Measurements from ENCODE around the gene BEND7. TPM values are rescaled to one million over a fixed set of nuclear protein-coding genes. Genes with fewer than 3 reads are reported as not detected.
"Not testable (repeated sequence)": the region's sequence is repeated elsewhere in the genome, so short reads cannot be mapped to it uniquely, and the experiment has no call there.

BEND7 gene
- total and polyA plus RNA-seq, 2 of the 8 experiments (the other 6 are each of a cell fraction or from before 2014, with no cell fraction given) = 1.9 to 8.2 TPM

DNA sequence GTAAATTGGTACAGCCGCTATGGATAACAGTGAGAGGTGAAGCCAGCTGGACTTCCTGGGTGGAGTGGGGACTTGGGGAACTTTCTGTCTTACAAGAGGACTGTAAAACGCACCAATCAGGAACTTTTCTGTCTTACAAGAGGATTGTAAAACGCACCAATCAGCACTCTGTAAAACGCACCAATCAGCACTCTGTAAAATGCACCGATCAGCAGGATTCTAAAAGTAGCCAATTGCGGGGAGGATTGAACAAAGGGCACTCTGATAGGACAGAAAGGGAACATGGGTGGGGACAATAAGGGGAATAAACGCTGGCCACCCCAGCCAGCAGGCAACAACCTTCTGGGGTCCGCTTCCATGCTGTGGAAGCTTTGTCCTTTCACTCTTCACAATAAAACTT, 100.9 kb downstream of the BEND7 start:
- H3K4me2 ChIP-seq (ENCODE audit: insufficient read depth in 1 of 2, low read depth in 2 of 2, low read length in 2 of 2); H3K23me2 ChIP-seq (ENCODE audit: low read depth, low read length); H3K23ac ChIP-seq (ENCODE audit: insufficient read length); H3K18ac ChIP-seq (ENCODE audit: extremely low read depth, low read length); H3K14ac ChIP-seq (ENCODE audit: insufficient read length); H3K9me3 ChIP-seq (ENCODE audit: insufficient read depth in 2 of 2, low read depth in 1 of 2, low read length in 1 of 2); H3K9ac ChIP-seq (replicated peaks in 1 of 4; ENCODE audit: extremely low read depth in 1 of 4, low read depth in 3 of 4, low read length in 3 of 4); H4K5ac ChIP-seq (ENCODE audit: insufficient read length, low read depth, low read length); H2BK5ac ChIP-seq (ENCODE audit: low read depth, low read length); DNase-seq (ENCODE audit: low read depth in 1 of 2, low spot score in 2 of 2); H3K56ac ChIP-seq (replicated peaks; ENCODE audit: insufficient read length, low read depth, low read length); H3K27me3 ChIP-seq (replicated peaks in 1 of 4; ENCODE audit: control insufficient read depth in 3 of 4, extremely low read depth in 1 of 4, insufficient read depth in 3 of 4, low read length in 3 of 4); H3K4me1 ChIP-seq (replicated peaks in 1 of 4; ENCODE audit: control insufficient read depth in 3 of 4, insufficient read depth in 4 of 4, low read length in 3 of 4); H4K91ac ChIP-seq (replicated peaks; ENCODE audit: insufficient read length, low read length); H2BK20ac ChIP-seq (ENCODE audit: low read length); FAIRE-seq; H4K8ac ChIP-seq (ENCODE audit: extremely low read depth, insufficient read depth, low read length); H3K79me2 ChIP-seq (ENCODE audit: control insufficient read depth in 1 of 2, insufficient read depth in 2 of 2, low read length in 2 of 2); H3K79me1 ChIP-seq (ENCODE audit: low read depth, low read length); H3K4ac ChIP-seq (replicated peaks; ENCODE audit: insufficient read length, low read depth, low read length); H3K27ac ChIP-seq (ENCODE audit: low read depth, low read length); H3K4me3 ChIP-seq (ENCODE audit: extremely low read depth in 1 of 4, insufficient read depth in 2 of 4, low read depth in 3 of 4, low read length in 4 of 4); H2AK5ac ChIP-seq (ENCODE audit: low read depth, low read length); H2BK15ac ChIP-seq (ENCODE audit: low read length); H2AFZ ChIP-seq (ENCODE audit: low read length); H2BK12ac ChIP-seq (ENCODE audit: low read depth, low read length); POLR2A ChIA-PET (ENCODE audit: partially characterized antibody); H3K36me3 ChIP-seq (ENCODE audit: control insufficient read depth in 2 of 4, insufficient read depth in 4 of 4, low read length in 3 of 4); H4K20me1 ChIP-seq (replicated peaks in 1 of 2; ENCODE audit: control insufficient read depth in 1 of 2, insufficient read depth in 2 of 2, low read length in 2 of 2); H2BK120ac ChIP-seq (replicated peaks; ENCODE audit: low read depth, low read length): not testable (repeated sequence)
- CTCF ChIA-PET (ENCODE audit: partially characterized antibody) = interaction anchor here (0.6 to 2.7 kb wide), 6 partner anchors 11 to 48 kb away, joined by 3 to 12 read pairs (median 6); no protein-coding TSS in a partner anchor
- 90% methylated on average over 8 of the region's 8 CpGs; no CpG with 5 or more reads in 1 of the 2 experiments for WGBS, 2 experiments (ENCODE audit: extremely low coverage in 1 of 2, insufficient coverage in 1 of 2, insufficient read length in 1 of 2, insufficient replicate concordance in 2 of 2, low coverage in 1 of 2, low lambda C conversion rate in 2 of 2, missing lambda C conversion rate in 1 of 2)
